Measurements from ENCODE around the gene SPIN1.

DNA sequence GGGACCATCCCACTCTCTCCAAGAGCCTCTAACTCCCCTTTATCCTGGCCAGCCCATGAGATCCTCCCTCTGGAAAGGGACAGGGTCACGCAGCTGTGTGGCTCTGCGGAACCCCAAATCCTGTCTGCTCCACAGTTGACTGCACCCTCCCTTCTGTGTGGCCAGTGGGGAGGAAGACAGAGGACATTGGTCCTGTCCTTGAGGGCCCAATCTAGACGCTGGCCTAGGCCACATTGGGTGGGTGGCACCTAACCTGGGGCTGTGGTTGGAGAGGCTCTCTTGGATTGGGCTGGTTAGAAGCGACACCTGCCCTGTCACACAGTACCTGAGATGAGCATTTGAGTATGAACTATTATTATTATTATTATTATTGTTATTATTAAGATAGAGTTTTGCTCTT is 134.1 kb downstream of the SPIN1 start:
- TF ChIP-seq, protein P1, sequence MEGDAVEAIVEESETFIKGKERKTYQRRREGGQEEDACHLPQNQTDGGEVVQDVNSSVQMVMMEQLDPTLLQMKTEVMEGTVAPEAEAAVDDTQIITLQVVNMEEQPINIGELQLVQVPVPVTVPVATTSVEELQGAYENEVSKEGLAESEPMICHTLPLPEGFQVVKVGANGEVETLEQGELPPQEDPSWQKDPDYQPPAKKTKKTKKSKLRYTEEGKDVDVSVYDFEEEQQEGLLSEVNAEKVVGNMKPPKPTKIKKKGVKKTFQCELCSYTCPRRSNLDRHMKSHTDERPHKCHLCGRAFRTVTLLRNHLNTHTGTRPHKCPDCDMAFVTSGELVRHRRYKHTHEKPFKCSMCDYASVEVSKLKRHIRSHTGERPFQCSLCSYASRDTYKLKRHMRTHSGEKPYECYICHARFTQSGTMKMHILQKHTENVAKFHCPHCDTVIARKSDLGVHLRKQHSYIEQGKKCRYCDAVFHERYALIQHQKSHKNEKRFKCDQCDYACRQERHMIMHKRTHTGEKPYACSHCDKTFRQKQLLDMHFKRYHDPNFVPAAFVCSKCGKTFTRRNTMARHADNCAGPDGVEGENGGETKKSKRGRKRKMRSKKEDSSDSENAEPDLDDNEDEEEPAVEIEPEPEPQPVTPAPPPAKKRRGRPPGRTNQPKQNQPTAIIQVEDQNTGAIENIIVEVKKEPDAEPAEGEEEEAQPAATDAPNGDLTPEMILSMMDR (IDR thresholded peaks at IDR 0.05; ENCODE audit: poor library complexity): no peak
- TF ChIP-seq EZH2 (IDR thresholded peaks at IDR 0.05; ENCODE audit: borderline replicate concordance) (no peak), EZH2phosphoT487 (IDR thresholded peaks at IDR 0.05; ENCODE audit: low read depth, severe bottlenecking, unreplicated experiment) (no peak)

All from hepatocyte (in vitro differentiated cells).